OCI-LY7 (cell line): ENCODE measurements around the gene SLC26A9. TPM values are rescaled to one million over a fixed set of nuclear protein-coding genes. Genes with fewer than 3 reads are reported as not detected.

Source experiments
- BruUV-seq: library from RNA; stranded (reverse); fragments of 400-500 nt; replicated peaks from 2 replicates; lab custom pipeline; 2021; lab: Mats Ljungman, UMichigan
- CTCF ChIA-PET: fragments of 300-600 bp; sonication (Branson Sonifier 250); formaldehyde crosslinking; loops from one replicate; lab custom pipeline; 2022; ENCODE audit warnings: antibody characterized with exemption; ENCODE audit not compliant: unreplicated experiment; lab: Charles Lee
- POLR2A ChIA-PET: fragments of 300-600 bp; sonication (Branson Sonifier 250); formaldehyde crosslinking; loops from one replicate; lab custom pipeline; 2022; ENCODE audit warnings: antibody characterized with exemption; lab: Charles Lee
- DNase-seq: peaks from one replicate; pipeline ENCODE4 v3.0.0-alpha.2; 2015; ENCODE audit warnings: low spot score
- H2AFZ ChIP-seq: fragments of 200-600 bp; sonication (generic), shearing (Covaris generic); 2 replicates; pipeline ENCODE4 v1.6.1; 2014; ENCODE audit warnings: mild to moderate bottlenecking, antibody characterized with exemption, low read length, moderate library complexity
- H3K27ac ChIP-seq: fragments of 200-600 bp; sonication (generic); 2 replicates; pipeline ENCODE4 v1.5.1; 2014; ENCODE audit warnings: mixed run types, low read depth, mild to moderate bottlenecking, moderate library complexity, low read length, inconsistent platforms; ENCODE audit not compliant: poor library complexity, severe bottlenecking
- H3K36me3 ChIP-seq: fragments of 200-600 bp; sonication (generic); 2 replicates; pipeline ENCODE4 v1.6.1; 2014; ENCODE audit warnings: mild to moderate bottlenecking, antibody characterized with exemption, low read length, moderate library complexity, mixed read lengths; ENCODE audit not compliant: insufficient read depth
- H3K4me1 ChIP-seq: fragments of 200-600 bp; sonication (generic); 2 replicates; pipeline ENCODE4 v1.5.1; 2014; ENCODE audit warnings: mild to moderate bottlenecking, low read length; ENCODE audit not compliant: insufficient read depth, poor library complexity, severe bottlenecking
- H3K4me2 ChIP-seq: fragments of 200-600 bp; sonication (generic); 2 replicates; pipeline ENCODE4 v1.6.1; 2014; ENCODE audit warnings: mild to moderate bottlenecking, low read length
- H3K4me3 ChIP-seq: fragments of 200-600 bp; sonication (generic); 2 replicates; pipeline ENCODE4 v1.5.1; 2014; ENCODE audit warnings: mild to moderate bottlenecking, low read depth, low read length; ENCODE audit not compliant: poor library complexity, severe bottlenecking
- H3K79me2 ChIP-seq: fragments of 200-600 bp; sonication (generic); 2 replicates; pipeline ENCODE4 v1.6.1; 2016; ENCODE audit warnings: low read depth, mild to moderate bottlenecking, low read length, moderate library complexity, mixed read lengths; ENCODE audit not compliant: insufficient read depth
- H3K9me2 ChIP-seq: fragments of 200-600 bp; sonication (generic); 2 replicates; pipeline ENCODE4 v1.6.1; 2016; ENCODE audit warnings: mild to moderate bottlenecking, low read length, mixed read lengths; ENCODE audit not compliant: insufficient read depth
- H3K9me3 ChIP-seq: fragments of 200-600 bp; sonication (generic); 2 replicates; pipeline ENCODE4 v1.6.1; 2014; ENCODE audit warnings: mild to moderate bottlenecking, mixed run types, low read length, mixed read lengths
- H4K20me1 ChIP-seq: fragments of 200-600 bp; sonication (generic); 2 replicates; pipeline ENCODE4 v1.6.1; 2014; ENCODE audit warnings: mild to moderate bottlenecking, antibody characterized with exemption, low read length, moderate library complexity, mixed read lengths; ENCODE audit not compliant: insufficient read depth
- EZH2phosphoT487 ChIP-seq: fragments of 200-600 bp; sonication (generic); IDR thresholded peaks from 2 replicates; pipeline ENCODE4 v1.6.1; 2018; ENCODE audit warnings: low read depth, borderline replicate concordance, mild to moderate bottlenecking, mixed run types, antibody characterized with exemption, low read length, moderate library complexity, mixed read lengths
- intact Hi-C: fragments of 100-400 bp; cut with micrococcal nuclease; formaldehyde crosslinking; loops from one replicate; pipeline ENCODE4 v1.10.0; 2022; ENCODE audit not compliant: unreplicated experiment
- total RNA-seq, 2 experiments: library from RNA; depleted of rRNA in 1 of 2; stranded (reverse); fragments of >200 nt in 1 of 2; shearing (Covaris generic) in 1 of 2; gene quantifications; 2 replicates each; pipeline ENCODE4 v1.2.3, GENCODE V29; 2014 to 2022
- TF ChIP-seq, protein P1 (sequence below): fragments of 200-600 bp; sonication (generic); conservative IDR thresholded peaks from 2 replicates; pipeline ENCODE4 v1.5.1; 2014; ENCODE audit warnings: mild to moderate bottlenecking, antibody characterized with exemption, low read length, moderate library complexity, mixed read lengths

The SLC26A9 gene
- total RNA-seq, 2 experiments from 2014 or later: not detected

- intact Hi-C loops: loop anchor here (5.0 kb wide), 1 partner anchor 259 kb away; no protein-coding TSS in a partner anchor
- no peaks in the 10 kb centered on the region for H4K20me1 ChIP-seq
- no peak for TF ChIP-seq EZH2phosphoT487
- TF ChIP-seq, protein P1, sequence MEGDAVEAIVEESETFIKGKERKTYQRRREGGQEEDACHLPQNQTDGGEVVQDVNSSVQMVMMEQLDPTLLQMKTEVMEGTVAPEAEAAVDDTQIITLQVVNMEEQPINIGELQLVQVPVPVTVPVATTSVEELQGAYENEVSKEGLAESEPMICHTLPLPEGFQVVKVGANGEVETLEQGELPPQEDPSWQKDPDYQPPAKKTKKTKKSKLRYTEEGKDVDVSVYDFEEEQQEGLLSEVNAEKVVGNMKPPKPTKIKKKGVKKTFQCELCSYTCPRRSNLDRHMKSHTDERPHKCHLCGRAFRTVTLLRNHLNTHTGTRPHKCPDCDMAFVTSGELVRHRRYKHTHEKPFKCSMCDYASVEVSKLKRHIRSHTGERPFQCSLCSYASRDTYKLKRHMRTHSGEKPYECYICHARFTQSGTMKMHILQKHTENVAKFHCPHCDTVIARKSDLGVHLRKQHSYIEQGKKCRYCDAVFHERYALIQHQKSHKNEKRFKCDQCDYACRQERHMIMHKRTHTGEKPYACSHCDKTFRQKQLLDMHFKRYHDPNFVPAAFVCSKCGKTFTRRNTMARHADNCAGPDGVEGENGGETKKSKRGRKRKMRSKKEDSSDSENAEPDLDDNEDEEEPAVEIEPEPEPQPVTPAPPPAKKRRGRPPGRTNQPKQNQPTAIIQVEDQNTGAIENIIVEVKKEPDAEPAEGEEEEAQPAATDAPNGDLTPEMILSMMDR: no peak
- no peak for DNase-seq
- H3K79me2 ChIP-seq: no peaks in the 10 kb centered on the region
- CTCF ChIA-PET: interaction anchor here (0.9 kb wide), 1 partner anchor 61 kb away, joined by 4 read pairs; no protein-coding TSS in a partner anchor
- H3K4me2 ChIP-seq: no peak overlapping the region
- H3K9me3 ChIP-seq: no peaks in the 10 kb centered on the region
- BruUV-seq: no TSS peak
- H3K36me3 ChIP-seq: no peaks in the 10 kb centered on the region
- H3K4me1 ChIP-seq: no peaks in the 10 kb centered on the region
- H3K9me2 ChIP-seq: no peaks in the 10 kb centered on the region
- POLR2A ChIA-PET: interaction anchor here (1.0 kb wide), 2 partner anchors 83 to 168 kb away, joined by 3 to 4 read pairs; no protein-coding TSS in a partner anchor
- no peak overlapping the region for H3K27ac ChIP-seq
- H3K4me3 ChIP-seq: no peak overlapping the region
- H2AFZ ChIP-seq: no peak overlapping the region
Measured at GRCh38 chr1:205916541-205916940, 26.7 kb downstream of the SLC26A9 start.

DNA sequence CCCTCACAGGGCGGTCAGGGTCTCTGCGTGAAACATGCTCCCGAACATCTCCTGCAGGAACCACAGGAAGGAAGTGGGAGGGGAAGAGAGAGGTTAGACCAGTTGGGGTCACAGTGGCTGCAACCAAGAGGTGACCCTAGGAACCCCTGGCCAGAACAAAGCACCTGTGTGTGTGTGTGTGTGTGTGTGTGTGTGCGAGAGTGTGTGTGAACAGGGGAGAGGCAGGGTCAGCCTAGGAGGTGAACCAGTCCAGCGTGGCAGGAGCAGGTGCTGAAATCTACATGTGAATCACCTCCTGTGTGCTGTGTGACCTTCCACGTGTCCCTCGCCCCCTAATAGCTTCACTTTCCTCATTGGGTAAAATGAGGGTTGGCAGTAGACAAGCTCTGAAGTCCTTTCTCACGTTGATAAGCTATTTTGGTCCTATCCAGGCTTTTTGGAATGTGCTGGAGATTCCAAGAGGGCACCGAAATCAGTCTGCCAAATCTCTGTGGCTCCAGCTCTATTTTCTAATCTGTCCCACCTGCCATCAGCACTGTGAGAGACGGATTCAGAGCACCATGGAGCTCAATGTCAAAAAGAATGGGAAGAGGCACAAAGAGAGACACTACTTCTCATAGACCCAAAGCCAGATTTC, 27.8 kb downstream of the SLC26A9 start:
- no peak for TF ChIP-seq EZH2phosphoT487
- TF ChIP-seq, protein P1: no peak
- Histone ChIP-seq H3K9me3 (no peaks in the 10 kb centered on the region), H3K4me2 (no peak overlapping the region), H2AFZ (no peak overlapping the region), H3K79me2 (no peaks in the 10 kb centered on the region), H3K4me3 (no peak overlapping the region), H3K9me2 (no peaks in the 10 kb centered on the region), H3K36me3 (no peaks in the 10 kb centered on the region), H3K27ac (no peak overlapping the region), H3K4me1 (no peaks in the 10 kb centered on the region), H4K20me1 (no peaks in the 10 kb centered on the region)
- no peak for DNase-seq
- intact Hi-C loops: loop anchor here (5.0 kb wide), 1 partner anchor 258 kb away; no protein-coding TSS in a partner anchor
- ChIA-PET CTCF (interaction anchor here (1.0 kb wide), 1 partner anchor 158 kb away, joined by 3 read pairs; no protein-coding TSS in a partner anchor), POLR2A (interaction anchor here (0.5 to 0.7 kb wide), 3 partner anchors 37 to 256 kb away, joined by 3 read pairs; no protein-coding TSS in a partner anchor)
- no TSS peak for BruUV-seq

DNA sequence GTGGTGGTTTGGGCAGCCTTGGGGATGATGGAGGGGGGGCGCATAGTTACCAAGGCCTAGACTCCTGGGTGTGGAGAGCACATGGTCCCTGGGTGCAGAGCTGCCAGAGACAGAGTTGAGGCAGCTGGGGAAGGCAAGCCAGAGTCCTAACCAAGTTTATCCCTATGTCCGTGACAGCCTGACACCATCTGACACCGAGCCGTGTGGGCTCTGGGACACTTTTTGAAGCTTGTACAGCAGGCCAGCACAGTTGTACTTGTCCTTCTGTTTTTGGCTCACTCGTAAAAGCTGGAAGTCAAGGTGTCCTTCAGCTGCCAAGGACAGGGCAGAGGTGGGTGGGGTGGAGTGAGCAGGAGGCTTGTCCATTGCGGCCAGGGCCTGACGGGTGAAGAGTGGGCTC, 28.5 kb downstream of the SLC26A9 start:
- no peaks in the 10 kb centered on the region for H4K20me1 ChIP-seq
- H3K4me2 ChIP-seq: no peak overlapping the region
- ChIA-PET POLR2A (no interaction called here), CTCF (no interaction called here)
- H3K4me1 ChIP-seq: no peaks in the 10 kb centered on the region
- TF ChIP-seq, protein P1: no peak
- TF ChIP-seq EZH2phosphoT487: no peak
- H3K79me2 ChIP-seq: no peaks in the 10 kb centered on the region
- no peak overlapping the region for H3K4me3 ChIP-seq
- intact Hi-C loops: loop anchor here (5.0 kb wide), 1 partner anchor 257 kb away; no protein-coding TSS in a partner anchor
- no peak overlapping the region for H3K27ac ChIP-seq
- no peak for DNase-seq
- no peaks in the 10 kb centered on the region for H3K9me3 ChIP-seq
- no peaks in the 10 kb centered on the region for H3K9me2 ChIP-seq
- no peaks in the 10 kb centered on the region for H3K36me3 ChIP-seq
- no TSS peak for BruUV-seq
- no peak overlapping the region for H2AFZ ChIP-seq
